Activated CD4-positive, alpha-beta T cell treated with anti-CD3 and anti-CD28 coated beads, Interleukin-10, Interleukin-2, amounts not matched to agents 100 ng/mL and 50 ng/mL, durations not matched to agents 16 hours and 8 hours (primary cell): ENCODE measurements around the gene REG4.
"Not testable (repeated sequence)": the region's sequence is repeated elsewhere in the genome, so short reads cannot be mapped to it uniquely, and the experiment has no call there.

Experiments
- DNase-seq: peaks from one replicate; pipeline ENCODE4 v3.0.0-alpha.2; 2020

The REG4 gene

GRCh38 chr1:119805746-119806145, 5.5 kb downstream of the REG4 start:
- no peak for DNase-seq

DNA sequence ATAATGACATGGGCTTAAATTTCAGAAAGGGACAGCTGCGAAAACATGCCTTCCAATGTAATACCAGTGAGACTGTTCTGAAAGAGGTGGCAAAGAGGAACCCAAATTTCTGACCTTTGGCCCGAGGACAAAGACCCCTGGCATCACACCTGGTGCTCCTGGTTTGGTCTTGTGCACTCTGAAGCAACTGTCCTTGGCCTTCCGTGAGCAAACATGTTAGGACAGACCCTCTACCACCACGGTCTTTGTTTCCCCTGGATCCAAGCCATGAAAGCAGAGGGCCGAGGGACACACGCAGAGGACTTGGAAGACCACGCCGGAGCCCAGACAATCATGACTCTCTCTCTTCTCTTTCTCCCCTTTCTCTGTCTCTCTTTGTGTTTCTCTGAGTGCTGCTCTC, 6.0 kb downstream of the REG4 start:
- DNase-seq = no peak

DNA sequence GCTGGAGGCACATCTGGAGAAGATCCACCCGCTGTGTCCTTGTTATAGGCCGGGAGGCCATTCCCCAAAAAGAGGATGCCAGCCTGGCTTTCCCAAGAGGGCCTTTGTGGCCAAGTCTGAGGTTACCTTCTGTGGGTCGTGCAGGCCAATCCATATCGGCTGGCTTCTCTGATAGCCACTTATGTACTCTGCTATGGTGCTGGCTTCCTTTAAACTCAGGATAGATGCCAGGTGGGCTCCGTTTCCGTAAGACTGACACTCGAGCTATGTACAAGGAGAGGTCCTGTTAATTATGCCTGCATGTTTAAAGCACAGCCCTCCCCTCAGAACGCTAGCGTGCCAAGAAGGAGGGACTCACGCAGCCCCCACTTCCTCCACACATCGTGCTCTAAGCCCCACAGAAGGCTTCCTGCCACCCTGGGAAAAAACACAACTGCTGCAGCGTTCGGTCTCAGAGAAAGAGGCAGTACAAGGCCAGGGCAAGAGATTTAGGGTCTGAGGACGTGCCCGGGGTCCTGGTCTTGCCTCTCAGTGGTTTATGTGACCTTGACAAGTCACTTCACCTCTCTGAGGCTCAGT, 11.6 kb downstream of the REG4 start:
- no peak for DNase-seq

DNA sequence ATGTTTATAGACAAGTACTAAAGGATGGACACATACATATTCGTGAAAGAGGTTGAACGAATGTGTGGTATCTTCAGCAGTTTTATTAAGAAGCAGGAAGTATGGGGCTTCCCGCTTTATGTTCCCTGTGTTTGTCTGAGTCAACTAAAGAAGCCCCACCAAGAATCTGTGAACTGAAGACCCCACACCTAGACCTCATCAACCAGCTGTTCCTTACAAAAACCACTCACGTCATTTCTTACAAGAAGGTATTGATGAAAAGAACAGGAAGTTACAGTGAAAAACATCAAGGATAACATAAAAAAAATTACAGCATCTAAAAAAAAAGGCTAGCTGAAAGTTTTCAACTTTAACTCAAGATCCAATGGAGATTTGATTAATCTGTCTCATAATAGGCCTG, 12.3 kb downstream of the REG4 start:
- no peak for DNase-seq

DNA sequence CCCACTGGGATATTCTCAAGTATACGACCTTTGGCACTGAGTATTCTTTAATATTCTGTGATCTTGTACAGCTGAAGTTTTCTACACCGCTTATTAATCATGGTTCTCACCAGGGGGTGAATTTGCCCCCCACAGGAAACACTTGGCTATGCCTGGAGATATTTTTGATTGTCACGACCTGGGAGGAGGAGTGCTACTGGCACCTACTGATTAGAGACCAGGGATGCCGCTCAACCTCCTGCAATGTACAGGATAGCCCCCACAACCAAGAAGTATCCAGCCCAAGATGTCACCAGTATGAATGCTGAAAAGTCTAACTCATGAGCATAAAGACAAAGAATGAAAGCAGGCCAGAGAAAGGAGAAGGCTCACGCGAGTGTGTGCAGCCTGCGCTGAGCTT, 13.7 kb downstream of the REG4 start:
- DNase-seq = no peak

DNA sequence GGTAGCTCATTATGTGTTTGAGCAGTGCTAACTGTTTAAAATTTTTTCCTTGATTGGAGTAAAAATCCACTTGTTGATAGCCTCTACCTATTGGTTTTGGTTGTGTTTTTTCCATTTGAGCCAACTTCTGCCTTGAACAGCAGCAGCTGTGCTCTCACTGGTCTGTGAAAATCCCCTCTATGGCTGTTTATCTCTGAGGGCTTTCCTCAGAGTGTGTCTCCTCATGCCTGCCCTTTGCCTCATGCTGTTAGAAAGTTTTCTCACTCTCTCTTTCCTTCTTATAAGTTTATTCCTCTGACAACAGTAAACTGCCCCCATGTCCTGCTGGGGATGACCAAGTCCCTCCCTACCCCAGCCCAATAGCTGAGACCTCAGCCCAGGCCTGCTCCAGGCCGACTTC, 14.1 kb downstream of the REG4 start:
- DNase-seq = no peak

- no peak for DNase-seq
Observed at GRCh38 chr1:119795261-119796200, 15.7 kb downstream of the REG4 start.

- DNase-seq = no peak
Observed at GRCh38 chr1:119794876-119795240, 16.4 kb downstream of the REG4 start.

DNA sequence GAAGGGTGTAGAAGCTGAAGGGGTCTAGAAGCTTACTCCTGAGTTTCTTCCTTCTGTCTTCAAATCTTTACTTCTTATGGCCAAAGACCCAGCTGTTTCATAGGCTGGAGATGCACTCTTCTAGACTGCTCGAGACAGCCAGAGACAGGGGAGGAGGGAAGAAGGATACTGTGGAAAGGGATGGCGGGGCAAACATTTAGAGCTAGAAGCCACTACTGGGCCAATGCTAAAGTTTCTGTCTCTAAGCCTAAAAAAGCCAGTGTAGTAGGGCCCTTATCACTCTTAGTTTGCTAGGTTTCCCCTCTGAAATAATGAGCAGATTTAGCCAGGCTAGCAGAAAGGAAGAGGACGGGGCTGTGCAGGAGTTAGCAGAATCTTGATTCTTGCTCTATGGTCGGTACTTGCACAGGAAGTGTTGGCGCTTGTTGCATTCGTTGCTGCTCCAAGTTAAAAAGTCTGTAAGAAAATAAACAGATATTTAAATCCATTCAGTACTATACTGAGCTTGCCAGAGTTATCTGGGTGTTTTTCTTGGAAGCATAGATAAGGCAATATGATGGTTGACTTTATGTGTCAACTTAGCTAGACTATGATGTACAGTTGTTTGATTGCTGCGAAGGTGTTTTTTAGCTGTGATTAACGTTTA, 16.9 kb downstream of the REG4 start:
- DNase-seq = no peak

DNA sequence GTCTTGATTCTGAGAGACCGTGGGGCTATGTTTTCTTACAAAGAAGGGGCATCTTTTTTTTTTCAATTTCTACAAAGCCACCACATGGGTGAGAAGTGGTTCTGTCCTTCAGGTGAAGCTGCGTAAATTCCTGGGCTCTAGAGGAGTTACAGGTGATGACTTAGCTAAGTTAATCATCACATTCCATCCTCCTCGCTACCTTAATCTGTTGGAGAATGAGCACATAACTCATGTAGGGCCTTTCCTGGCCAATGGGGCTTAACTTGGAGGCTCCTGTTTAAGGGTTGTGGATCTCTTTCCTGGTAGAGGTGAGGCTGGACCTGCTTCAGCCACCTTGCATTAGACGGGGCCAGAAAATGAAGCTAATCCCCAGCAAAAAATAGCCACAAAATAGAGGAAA, 19.9 kb downstream of the REG4 start:
- no peak for DNase-seq

- DNase-seq = no peak
Observed at GRCh38 chr1:119790451-119791198, 20.6 kb downstream of the REG4 start.

- no peak for DNase-seq
Observed at GRCh38 chr1:119787776-119788175, 23.5 kb downstream of the REG4 start.

GRCh38 chr1:119786473-119787050, 24.7 kb downstream of the REG4 start:
- DNase-seq = peak; percentile 73

GRCh38 chr1:119786046-119786445, 25.2 kb downstream of the REG4 start:
- DNase-seq = not testable (repeated sequence)

GRCh38 chr1:119784191-119784781, 27.0 kb downstream of the REG4 start:
- no peak for DNase-seq

DNA sequence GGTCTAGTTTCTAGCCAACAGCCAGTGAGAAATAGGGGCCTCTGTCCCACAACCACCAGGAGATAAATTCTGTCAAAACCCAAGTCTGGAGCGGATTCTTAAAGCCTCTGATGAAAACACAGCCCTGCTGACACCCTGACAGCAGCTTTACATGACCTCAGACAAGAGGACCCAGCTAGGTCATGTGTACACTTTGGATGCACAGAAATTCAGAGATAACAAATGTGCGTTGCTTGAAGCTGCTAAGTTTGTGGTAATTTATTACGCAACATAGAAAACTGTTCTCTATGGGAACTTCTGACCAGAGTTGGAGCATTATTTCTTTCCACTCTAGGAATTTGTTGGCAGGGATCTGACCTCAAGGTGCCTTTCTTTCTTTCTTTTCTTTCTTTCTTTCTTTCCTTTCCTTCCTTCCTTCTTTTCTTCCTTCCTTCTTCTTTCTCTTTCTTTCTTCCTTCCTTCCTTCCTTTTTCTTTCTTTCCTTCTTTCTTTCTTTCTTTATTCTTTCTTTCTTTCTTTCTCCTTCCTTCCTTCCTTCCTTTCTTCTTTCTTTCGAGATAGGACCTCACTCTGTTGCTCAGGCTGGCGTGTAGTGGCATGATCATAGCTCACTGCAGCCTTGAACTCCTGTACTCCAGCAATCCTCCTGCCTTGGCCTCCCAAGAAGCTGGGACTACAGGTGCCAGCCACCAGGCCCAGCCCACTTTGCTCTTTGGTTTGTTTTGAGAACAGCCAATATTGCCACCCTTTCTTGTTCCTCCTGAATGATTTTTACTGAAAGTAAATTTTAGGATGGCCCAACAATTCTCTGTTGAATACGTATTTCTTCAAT, 27.7 kb downstream of the REG4 start:
- no peak for DNase-seq

GRCh38 chr1:119782631-119783325, 28.5 kb downstream of the REG4 start:
- DNase-seq = no peak

DNA sequence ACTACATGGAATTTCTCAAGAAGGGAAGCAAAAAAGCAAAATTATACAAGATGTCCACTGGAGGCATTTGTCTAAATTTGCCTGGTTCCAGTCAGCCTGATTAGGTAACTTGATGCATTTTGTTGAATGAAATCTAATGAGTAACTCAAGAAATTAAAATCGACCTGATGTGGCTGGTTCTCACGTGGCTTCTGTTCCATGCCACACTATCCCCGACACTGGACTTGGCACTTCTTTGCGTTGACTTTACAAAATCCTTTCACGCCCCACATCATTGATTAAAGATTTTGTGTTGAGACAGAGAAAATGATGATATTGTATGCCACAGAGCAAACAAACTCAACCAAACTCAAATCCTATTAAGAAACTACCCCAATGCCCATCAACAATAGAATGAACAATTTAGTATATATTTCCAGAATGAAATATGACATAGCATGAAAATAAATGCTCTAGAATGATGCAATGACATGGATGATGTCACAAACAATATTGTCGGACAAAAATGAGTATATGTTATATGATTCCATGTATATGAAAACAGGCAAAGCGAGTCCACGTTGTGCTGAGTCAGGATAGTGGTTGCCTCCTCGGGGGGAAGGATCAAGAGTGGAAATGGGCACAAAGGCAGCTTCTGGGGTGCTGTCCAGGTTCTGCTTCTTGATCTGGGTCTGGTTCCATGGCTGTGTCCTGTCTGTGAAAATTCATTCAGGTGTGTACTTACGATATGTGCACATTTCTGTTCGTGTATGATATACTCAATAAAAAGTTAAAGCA, 29.6 kb downstream of the REG4 start:
- DNase-seq = no peak

GRCh38 chr1:119779869-119780356, 31.3 kb downstream of the REG4 start:
- DNase-seq = no peak
